Measurements from ENCODE around the gene FOXP1.

FOXP1 gene

DNA sequence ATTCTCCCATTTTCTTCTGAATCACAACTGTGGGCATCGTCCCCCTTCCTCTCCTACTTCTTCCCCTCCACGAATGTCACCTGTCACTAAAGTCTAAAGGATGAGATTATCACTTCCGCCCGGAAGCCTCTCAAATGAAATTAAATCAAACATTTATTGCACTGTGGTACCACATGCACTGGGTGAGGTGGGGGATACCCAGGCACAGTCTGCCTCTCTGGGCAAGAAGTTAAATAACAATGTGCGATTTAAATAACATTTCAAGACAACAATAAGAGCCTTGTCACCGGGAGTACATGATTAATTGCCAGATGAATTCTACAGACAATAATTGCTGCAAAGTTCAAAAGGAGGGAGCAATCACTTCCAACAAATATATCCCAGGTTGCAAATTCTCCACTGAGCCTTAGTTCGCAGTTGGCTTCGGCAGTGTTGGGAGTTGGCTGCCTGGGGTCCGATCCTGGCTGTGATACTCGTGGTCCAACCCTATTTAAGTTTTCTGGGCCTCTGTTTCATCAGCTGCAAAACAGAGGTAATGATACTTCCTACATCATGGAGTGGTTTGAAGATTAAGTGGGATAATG is 77.7 kb downstream of the FOXP1 start:
- DNase-seq (ENCODE audit: low spot score): no peak

GRCh38 chr3:71504250-71505036 is 79.1 kb downstream of the FOXP1 start:
- no peak for DNase-seq (ENCODE audit: low spot score)

- no peak for DNase-seq (ENCODE audit: low spot score)
Measured at GRCh38 chr3:71503525-71504249, 79.8 kb downstream of the FOXP1 start.

- no peak for DNase-seq (ENCODE audit: low spot score)
Measured at GRCh38 chr3:71502066-71502625, 81.4 kb downstream of the FOXP1 start.

- DNase-seq (ENCODE audit: low spot score): no peak
Measured at GRCh38 chr3:71500696-71501095, 82.8 kb downstream of the FOXP1 start.

GRCh38 chr3:71499227-71499876 is 84.2 kb downstream of the FOXP1 start:
- no peak for DNase-seq (ENCODE audit: low spot score)

GRCh38 chr3:71498543-71498942 is 85.0 kb downstream of the FOXP1 start:
- no peak for DNase-seq (ENCODE audit: low spot score)

GRCh38 chr3:71497971-71498444 is 85.5 kb downstream of the FOXP1 start:
- DNase-seq (ENCODE audit: low spot score): peak; percentile 22

DNA sequence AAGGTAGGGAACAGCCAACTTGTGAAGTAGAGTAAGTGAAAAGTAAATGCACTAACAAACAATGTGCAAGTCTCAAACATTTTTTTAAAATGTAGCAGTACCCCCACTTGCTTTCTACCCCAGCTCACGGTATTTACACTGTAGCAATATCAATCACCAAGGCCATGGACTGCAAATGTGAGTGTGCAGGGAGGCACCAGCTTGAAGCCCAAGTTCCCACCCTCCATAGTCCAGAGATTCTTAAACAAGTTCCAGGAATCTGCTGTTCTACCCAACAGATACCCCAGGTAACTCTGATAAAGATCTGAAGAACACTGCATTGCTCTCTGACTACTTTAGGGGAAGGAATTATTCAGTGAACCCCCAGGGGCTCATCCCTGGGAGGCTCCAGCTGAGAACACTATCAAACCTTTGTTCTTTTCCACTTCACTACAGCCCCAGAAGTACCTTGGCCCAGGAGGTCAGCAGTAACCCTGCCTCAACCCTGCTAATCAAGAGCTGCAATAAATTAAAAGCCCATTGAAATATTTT is 86.1 kb downstream of the FOXP1 start:
- DNase-seq (ENCODE audit: low spot score): peak; percentile 20

- DNase-seq (ENCODE audit: low spot score): peak; percentile 29
Measured at GRCh38 chr3:71495708-71496472, 87.6 kb downstream of the FOXP1 start.

DNA sequence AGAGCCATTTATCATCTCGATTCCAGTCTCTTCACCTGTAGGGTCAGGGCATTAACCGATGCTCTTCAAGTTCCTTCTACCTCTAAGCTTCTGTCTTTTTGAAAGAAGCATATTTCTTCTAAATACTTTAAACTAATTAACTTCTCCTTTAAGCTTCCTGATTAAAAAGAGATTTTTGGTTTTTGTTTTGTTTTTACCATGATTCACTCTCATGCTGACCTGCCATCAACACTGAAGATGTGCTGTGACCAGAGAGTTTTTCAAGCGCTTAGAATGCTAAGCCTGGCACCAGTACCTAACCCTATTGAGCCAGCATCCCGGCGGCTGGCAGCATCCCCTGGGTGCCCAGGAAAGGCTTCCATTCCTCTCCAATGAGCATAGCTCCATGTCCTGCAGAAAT is 89.3 kb downstream of the FOXP1 start:
- no peak for DNase-seq (ENCODE audit: low spot score)

- no peak for DNase-seq (ENCODE audit: low spot score)
Measured at GRCh38 chr3:71492974-71493771, 90.4 kb downstream of the FOXP1 start.

- no peak for DNase-seq (ENCODE audit: low spot score)
Measured at GRCh38 chr3:71492566-71492965, 91.0 kb downstream of the FOXP1 start.

DNA sequence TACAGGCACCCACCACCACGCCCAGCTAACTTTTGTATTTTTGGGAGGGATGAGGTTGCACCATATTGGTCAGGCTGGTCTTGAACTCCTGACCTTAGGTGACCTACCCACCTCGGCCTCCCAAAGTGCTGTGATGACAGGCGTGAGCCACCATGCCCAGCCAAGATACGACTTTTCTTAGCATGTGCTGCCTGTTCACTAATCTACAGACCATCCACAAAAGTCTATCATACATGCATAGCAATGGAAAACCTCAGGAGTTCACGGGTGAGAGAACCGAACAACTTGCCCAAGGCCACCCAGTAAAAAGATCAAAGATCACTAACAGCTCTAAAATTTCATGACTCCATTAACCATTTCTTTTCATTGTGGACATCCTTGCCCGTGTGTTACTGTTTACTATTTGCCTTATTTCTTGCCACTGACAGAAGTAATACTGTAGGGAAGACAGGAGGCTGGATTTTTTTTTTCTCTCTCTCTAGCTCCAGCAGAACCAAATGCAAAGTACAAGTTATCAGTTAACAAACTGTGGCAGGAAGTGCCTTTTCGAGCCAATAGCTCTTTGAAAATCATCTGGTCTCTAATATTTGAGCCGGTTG is 92.3 kb downstream of the FOXP1 start:
- no peak for DNase-seq (ENCODE audit: low spot score)

DNA sequence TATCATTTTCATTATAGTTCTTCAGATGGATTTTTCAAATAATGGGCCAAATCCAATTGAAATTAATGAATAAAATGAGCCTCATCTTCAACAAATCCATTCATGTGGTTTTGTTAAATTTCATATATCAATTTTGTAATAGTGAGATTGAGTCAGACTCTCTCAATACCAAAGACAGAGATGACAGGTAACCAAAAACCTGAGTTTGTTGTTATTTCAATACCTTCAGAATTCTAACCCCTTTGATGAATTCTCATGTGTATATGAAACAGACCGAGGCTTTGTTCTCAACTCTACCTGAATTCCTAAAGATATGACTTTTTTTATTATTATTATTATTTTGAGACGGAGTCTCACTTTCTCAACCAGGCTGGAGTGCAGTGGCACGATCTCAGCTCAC is 92.8 kb downstream of the FOXP1 start:
- no peak for DNase-seq (ENCODE audit: low spot score)

- DNase-seq (ENCODE audit: low spot score): no peak
Measured at GRCh38 chr3:71489315-71489761, 94.2 kb downstream of the FOXP1 start.

DNA sequence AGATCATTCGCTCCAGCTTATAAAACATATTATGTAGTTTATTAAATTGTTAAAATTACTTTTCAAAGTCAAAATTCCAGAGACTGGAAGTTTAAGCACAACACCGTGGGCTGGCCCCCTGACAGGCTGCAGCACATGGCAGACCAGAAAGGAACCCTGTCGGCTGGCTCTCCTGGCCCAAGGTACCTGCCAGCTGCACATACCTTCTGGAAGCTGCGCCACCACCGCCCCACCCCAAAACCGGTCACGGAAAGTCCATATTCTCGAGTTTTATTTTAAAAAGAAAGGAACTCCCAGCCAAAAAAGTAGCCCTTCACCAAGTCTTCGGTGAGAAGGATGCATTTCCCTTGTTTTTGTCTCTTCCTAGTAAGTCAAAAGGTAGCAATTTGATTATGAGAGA is 94.6 kb downstream of the FOXP1 start:
- DNase-seq (ENCODE audit: low spot score): no peak

- no peak for DNase-seq (ENCODE audit: low spot score)
Measured at GRCh38 chr3:71488391-71488809, 95.1 kb downstream of the FOXP1 start.

GRCh38 chr3:71487418-71487817 is 96.1 kb downstream of the FOXP1 start:
- DNase-seq (ENCODE audit: low spot score): no peak

DNA sequence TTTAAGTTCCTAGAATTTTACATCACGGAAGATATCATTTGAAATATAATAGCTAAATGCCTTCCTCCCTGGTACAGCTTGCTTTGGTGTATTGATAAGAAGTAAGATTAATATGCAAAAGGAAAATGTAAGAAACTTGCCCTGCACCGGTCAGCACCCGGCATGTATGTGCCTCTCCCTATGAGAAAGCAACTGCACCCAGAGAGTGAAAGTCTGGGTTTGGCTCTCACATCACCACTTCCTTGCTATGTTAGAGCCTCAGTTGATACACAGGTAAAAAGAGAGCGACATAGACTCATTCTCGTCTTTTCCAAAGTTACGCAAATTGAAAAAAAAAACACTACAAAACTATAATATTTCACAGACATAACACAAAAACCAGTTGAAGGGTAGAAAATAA is 96.7 kb downstream of the FOXP1 start:
- DNase-seq (ENCODE audit: low spot score): no peak
